ENCODE measurements around the gene COQ10B. TPM values are rescaled to one million over a fixed set of nuclear protein-coding genes. Genes with fewer than 3 reads are reported as not detected.

COQ10B gene
- total and polyA plus RNA-seq, 3 donors from 2014 or later: 16.4 to 18.0 (median 17.9) TPM

GRCh38 chr2:197495433-197496134 is 42.2 kb downstream of the COQ10B start:
- no peak overlapping the region for H3K27ac ChIP-seq
- H3K9me3 ChIP-seq: no peaks in the 10 kb centered on the region
- intact Hi-C loops (cut with DNase I; ENCODE audit: low total_unique reads): no loop called here
- no peak overlapping the region for H3K4me3 ChIP-seq
- no peak for DNase-seq
- no peaks in the 10 kb centered on the region for H3K27me3 ChIP-seq
- TF ChIP-seq CTCF (IDR thresholded peaks at IDR 0.05): no peak
- no peak for TF ChIP-seq POLR2A (IDR thresholded peaks at IDR 0.05)
- H3K36me3 ChIP-seq (ENCODE audit: low read depth, missing control alignments): no peaks in the 10 kb centered on the region
- 92 to 98% methylated on average over 2 of the region's 2 CpGs for WGBS, 2 donors
- peaks cover 12% of the 10 kb centered on the region for H3K4me1 ChIP-seq

- peaks cover 18% of the 10 kb centered on the region for H3K4me1 ChIP-seq
Observed at GRCh38 chr2:197496695-197497094, 43.3 kb downstream of the COQ10B start.

DNA sequence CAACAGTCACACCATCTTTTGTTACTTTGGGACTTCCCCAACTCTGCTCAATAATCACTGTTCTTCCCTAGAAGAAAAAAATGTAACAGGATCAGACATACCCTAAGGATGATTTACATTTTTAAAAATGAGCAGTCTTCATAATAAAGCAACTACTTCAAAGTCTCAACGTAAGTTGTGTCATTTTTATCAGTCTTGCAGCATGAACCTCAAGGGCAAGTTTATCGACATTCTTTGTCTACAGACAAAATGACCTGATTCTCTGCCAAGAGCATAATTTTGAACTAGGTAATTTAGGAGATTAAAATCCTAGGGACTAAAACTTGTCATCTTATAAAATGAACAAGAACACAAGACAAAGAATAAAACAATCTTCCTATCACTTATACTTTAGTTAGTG is 44.0 kb downstream of the COQ10B start:
- Histone ChIP-seq H3K36me3 (ENCODE audit: low read depth, missing control alignments) (no peaks in the 10 kb centered on the region), H3K9me3 (no peaks in the 10 kb centered on the region), H3K27ac (peak overlapping the region; percentile 23 to 99), H3K27me3 (no peaks in the 10 kb centered on the region), H3K4me1 (peaks cover 23% of the 10 kb centered on the region), H3K4me3 (no peak overlapping the region)
- 21 to 25% methylated on average over 2 of the region's 2 CpGs for WGBS, 2 donors
- intact Hi-C loops (cut with DNase I; ENCODE audit: low total_unique reads): no loop called here
- TF ChIP-seq POLR2A (IDR thresholded peaks at IDR 0.05): no peak
- no peak for TF ChIP-seq CTCF (IDR thresholded peaks at IDR 0.05)
- no peak for DNase-seq

More at GRCh38 chr2:197496695-197497094, 43.3 kb downstream of the COQ10B start:
- Histone ChIP-seq H3K9me3 (no peaks in the 10 kb centered on the region), H3K36me3 (ENCODE audit: low read depth, missing control alignments) (no peaks in the 10 kb centered on the region), H3K27me3 (no peaks in the 10 kb centered on the region), H3K4me3 (no peak overlapping the region), H3K27ac (peak overlapping the region in 1 of 2 donors; percentile 6)
- intact Hi-C loops (cut with DNase I; ENCODE audit: low total_unique reads): no loop called here
- TF ChIP-seq POLR2A (IDR thresholded peaks at IDR 0.05) (no peak), CTCF (IDR thresholded peaks at IDR 0.05) (no peak)
- no peak for DNase-seq

DNA sequence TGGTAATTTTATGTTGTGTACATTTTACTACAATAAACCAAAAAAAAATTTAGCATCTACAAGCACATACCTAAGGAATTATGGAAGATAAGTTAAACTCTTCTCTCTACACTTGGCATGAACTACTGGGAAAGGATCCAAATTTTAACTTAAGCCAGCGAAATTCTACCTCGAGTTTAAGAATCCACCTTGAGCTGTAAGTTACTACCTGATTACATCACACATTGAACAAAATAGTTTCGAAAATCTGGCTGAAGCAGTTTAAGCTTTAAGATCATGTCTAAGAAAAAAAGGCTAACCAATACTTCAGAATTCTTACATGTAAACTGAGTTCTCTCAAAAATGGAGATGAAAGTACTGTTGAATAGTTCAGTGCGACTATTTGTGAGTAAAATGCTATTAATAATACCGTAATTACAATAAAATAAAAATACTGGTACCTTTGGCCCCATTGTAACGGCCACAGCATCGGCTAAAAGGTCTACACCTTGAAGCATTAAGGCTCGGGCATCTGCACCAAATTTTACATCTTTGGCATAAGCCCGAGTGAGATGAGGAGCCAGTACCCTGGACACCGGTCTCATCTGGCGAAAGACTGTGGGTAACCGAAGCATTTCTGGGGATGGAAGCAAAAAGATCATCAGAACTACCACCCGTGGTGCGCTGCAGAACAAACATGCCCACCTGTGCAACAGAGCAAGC is 45.0 kb downstream of the COQ10B start:
- intact Hi-C loops (cut with DNase I; ENCODE audit: low total_unique reads): no loop called here
- no peak for DNase-seq
- WGBS, 2 donors: 6 to 8% methylated on average over 14 of the region's 14 CpGs
- H3K27me3 ChIP-seq: no peaks in the 10 kb centered on the region
- H3K27ac ChIP-seq: peak overlapping the region; percentile 99 to 100
- no peaks in the 10 kb centered on the region for H3K36me3 ChIP-seq (ENCODE audit: low read depth, missing control alignments)
- peak overlapping the region; percentile 71 to 83 for H3K4me3 ChIP-seq
- TF ChIP-seq CTCF (IDR thresholded peaks at IDR 0.05) (no peak), POLR2A (IDR thresholded peaks at IDR 0.05) (no peak)
- H3K4me1 ChIP-seq: peaks cover 24% of the 10 kb centered on the region
- H3K9me3 ChIP-seq: no peaks in the 10 kb centered on the region
